ENCODE measurements around the gene BCL2L12.

GRCh38 chr19:49696115-49696514 lies 30.4 kb downstream of the BCL2L12 start:
- TF ChIP-seq CTCF (IDR thresholded peaks at IDR 0.05) (no peak), POLR2A (IDR thresholded peaks at IDR 0.05) (no peak), EP300 (IDR thresholded peaks at IDR 0.05) (no peak)
